Bronchial epithelial cell (primary cell): ENCODE results near the gene CELF4. TPM values are rescaled to one million over a fixed set of nuclear protein-coding genes. Genes with fewer than 3 reads are reported as not detected.

ENCODE experiments used
- DNase-seq: peaks from one replicate; pipeline ENCODE4 v3.0.0-alpha.2; 2010; ENCODE audit warnings: low read depth
- FAIRE-seq: peaks from 2 replicates; lab custom pipeline; 2011; peaks lifted over from hg19 to GRCh38; lab: Jason Lieb, UNC
- H3K27me3 ChIP-seq: 2 replicates; pipeline ENCODE4 v1.5.1; 2011; ENCODE audit warnings: low read length; ENCODE audit not compliant: control insufficient read depth, insufficient read depth
- H3K36me3 ChIP-seq: 2 replicates; pipeline ENCODE4 v1.5.1; 2011; ENCODE audit warnings: low read length; ENCODE audit not compliant: control insufficient read depth, insufficient read depth
- H3K4me3 ChIP-seq: 2 replicates; pipeline ENCODE4 v1.5.1; 2011; ENCODE audit warnings: mild to moderate bottlenecking, low read depth, low read length, control low read depth
- total RNA-seq: library from RNA; depleted of rRNA; stranded (reverse); fragments of >200 nt; gene quantifications from 2 replicates; pipeline ENCODE4 v1.2.1, GENCODE V29; 2014
- TF ChIP-seq, protein P1 (sequence below): IDR thresholded peaks from 2 replicates; pipeline ENCODE4 v1.5.1; 2011; ENCODE audit warnings: mild to moderate bottlenecking, moderate library complexity, low read length, control low read depth, inconsistent platforms; ENCODE audit not compliant: insufficient read depth, severe bottlenecking

CELF4 gene
- total RNA-seq, 1 donor from 2014 or later, result not detected

DNA sequence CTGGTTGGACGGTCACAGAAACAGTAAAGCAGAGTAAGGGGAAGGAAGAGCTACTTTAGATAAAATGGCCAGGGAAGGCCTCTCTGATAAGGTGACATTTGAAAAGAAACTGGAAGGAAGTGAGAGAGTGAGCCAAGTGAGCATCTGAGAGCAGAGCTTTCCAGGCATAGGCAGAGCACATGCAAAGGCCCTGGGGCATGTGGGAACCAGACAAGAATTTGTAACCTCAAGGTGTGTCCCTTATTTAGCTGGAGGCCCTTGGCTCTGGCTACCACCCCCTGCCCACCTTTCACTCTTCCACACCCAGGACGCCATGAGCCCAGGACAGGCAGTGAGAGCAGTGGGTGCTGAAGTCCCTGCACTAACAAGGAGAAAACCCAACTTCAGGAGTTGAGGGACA lies 116.0 kb downstream of the CELF4 start:
- no peak overlapping the region for H3K4me3 ChIP-seq
- no peak for DNase-seq
- no peak for FAIRE-seq
- TF ChIP-seq, protein P1, sequence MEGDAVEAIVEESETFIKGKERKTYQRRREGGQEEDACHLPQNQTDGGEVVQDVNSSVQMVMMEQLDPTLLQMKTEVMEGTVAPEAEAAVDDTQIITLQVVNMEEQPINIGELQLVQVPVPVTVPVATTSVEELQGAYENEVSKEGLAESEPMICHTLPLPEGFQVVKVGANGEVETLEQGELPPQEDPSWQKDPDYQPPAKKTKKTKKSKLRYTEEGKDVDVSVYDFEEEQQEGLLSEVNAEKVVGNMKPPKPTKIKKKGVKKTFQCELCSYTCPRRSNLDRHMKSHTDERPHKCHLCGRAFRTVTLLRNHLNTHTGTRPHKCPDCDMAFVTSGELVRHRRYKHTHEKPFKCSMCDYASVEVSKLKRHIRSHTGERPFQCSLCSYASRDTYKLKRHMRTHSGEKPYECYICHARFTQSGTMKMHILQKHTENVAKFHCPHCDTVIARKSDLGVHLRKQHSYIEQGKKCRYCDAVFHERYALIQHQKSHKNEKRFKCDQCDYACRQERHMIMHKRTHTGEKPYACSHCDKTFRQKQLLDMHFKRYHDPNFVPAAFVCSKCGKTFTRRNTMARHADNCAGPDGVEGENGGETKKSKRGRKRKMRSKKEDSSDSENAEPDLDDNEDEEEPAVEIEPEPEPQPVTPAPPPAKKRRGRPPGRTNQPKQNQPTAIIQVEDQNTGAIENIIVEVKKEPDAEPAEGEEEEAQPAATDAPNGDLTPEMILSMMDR, result no peak
- no peaks in the 10 kb centered on the region for H3K27me3 ChIP-seq
- no peaks in the 10 kb centered on the region for H3K36me3 ChIP-seq

DNA sequence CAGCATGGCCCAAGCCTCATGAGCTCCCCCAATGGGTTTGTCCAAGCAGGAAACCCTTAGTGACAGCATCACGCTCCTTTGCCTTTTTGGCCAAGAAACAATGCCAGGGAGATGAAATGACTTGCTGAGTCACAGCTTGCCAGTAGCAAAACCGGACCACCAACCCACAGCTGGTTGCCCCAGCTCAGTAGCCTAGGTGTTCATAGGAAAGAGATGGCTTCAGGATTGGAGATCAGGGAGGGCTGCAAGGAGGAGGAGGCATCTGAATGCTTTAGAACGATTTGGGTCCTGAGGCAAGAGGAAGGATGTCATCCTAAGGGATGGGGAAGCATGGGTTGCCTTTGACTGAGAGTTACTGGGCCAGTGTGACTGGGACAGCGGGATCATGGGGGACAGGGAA lies 116.7 kb downstream of the CELF4 start:
- FAIRE-seq, result peak; percentile 66
- DNase-seq, result no peak
- Histone ChIP-seq H3K27me3 (no peaks in the 10 kb centered on the region), H3K4me3 (no peak overlapping the region), H3K36me3 (no peaks in the 10 kb centered on the region)
- TF ChIP-seq, protein P1, result no peak

DNA sequence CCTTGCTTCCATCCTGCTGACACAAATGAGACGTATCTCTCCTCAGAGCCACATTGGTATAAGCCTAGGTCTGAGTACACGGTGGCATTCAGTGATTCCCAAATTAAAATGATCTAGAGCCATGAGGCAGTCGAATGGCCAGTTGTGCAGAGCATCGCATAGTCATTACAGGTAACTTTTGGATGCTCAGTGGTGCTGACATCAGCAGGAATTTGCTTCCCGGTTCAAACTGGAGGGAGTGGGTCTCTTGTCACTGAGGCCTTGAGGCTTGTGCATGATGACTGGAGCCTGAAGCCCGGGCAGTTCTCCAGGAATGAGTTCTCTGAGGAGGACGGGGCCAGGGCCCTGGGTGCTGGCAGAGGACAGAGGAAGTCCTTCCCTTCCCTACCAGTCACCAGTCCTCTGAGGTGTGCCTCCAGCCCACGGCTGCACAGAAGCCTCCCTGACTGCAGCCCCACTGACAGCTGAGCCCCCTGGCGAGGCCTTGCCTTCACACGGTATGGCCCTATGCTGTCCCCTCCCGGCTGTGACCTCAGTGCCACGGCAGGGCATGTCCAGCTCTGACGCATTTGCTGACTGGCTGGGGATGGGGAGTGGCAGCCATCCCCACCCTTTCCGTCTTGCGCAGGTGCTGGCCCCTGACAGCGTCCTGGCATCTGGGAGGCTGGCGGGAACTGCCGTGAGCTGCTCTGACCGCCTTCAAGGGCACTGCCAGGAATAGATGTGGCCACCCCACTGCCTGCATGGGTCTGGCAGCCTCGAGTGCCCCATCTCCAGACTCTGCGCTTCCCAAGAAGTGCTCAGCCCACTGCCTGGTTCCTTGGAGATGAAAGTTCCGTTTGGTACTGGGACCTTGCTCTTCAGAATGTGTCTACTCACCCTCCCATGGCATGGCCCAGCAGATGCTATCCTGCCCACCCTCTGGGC lies 117.4 kb downstream of the CELF4 start:
- FAIRE-seq (peak; percentile 84), DNase-seq (no peak)

DNA sequence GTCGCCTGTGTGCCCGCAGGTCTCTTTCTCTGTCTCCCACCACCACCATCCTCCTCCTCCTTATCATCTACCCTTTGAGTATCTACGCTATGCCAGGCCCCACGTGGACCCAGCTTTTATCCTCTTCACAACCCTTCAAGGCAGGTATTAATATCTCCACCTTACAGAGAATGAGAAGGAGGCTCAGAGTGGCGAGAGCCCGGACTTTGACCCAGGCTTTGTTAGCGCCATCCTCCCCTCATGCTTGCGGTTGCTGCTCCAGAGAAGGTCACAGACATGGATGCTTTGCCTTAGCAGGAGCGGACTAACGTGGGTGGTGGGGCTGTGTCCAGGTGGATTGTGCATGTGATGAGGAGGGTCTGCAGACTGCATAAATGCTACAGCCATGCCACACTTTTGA lies 119.8 kb downstream of the CELF4 start:
- FAIRE-seq, result no peak

More for the DNA sequence above, 117.4 kb downstream of the CELF4 start:
- H3K4me3 ChIP-seq, result no peak overlapping the region
- no peaks in the 10 kb centered on the region for H3K27me3 ChIP-seq
- no peaks in the 10 kb centered on the region for H3K36me3 ChIP-seq
- TF ChIP-seq, protein P1, result no peak

DNA sequence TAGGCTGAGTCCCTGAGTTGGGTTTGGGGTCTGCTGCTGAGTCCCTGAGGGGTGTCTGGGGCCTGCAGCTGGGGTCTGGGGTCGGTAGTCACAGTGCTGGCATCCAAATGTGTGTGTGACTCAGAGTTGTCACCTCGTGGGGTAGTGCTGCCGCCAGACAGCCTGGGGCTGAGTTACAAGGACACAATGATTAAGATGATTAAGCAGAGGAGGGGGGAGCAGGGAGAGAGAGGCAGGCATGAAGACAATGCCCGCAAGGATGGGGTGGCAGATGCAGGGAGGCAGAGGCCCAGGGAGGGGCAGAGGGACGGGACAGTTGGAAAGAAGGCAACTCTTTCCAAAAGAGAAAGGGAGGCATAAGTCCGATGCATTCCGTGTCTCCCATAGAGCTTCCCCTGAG lies 120.2 kb downstream of the CELF4 start:
- TF ChIP-seq, protein P1, result no peak
- Histone ChIP-seq H3K36me3 (no peaks in the 10 kb centered on the region), H3K27me3 (no peaks in the 10 kb centered on the region), H3K4me3 (no peak overlapping the region)
- FAIRE-seq (no peak), DNase-seq (no peak)

More for the DNA sequence above, 119.8 kb downstream of the CELF4 start:
- DNase-seq, result no peak
- Histone ChIP-seq H3K4me3 (no peak overlapping the region), H3K27me3 (no peaks in the 10 kb centered on the region), H3K36me3 (no peaks in the 10 kb centered on the region)
- TF ChIP-seq, protein P1, result no peak
